Fibroblast of lung (primary cell): ENCODE results near the gene EYA2. TPM values are rescaled to one million over a fixed set of nuclear protein-coding genes. Genes with fewer than 3 reads are reported as not detected.
A peak's percentile ranks its signal among the peaks of the same experiment; 100 is the strongest.

ENCODE experiments used
- DNase-seq, 2 donors: peaks; one replicate each; pipeline versions ENCODE4 v3.0.0 to v3.0.0-alpha.2; 2010; ENCODE audit warnings: low read depth in 2 of 2
- H2AFZ ChIP-seq: 2 replicates; pipeline ENCODE4 v1.5.1; 2012; ENCODE audit warnings: low read length, control low read depth, inconsistent platforms
- H3K27ac ChIP-seq: 2 replicates; pipeline ENCODE4 v1.5.1; 2011; ENCODE audit warnings: low read length, control low read depth; ENCODE audit not compliant: insufficient read depth
- H3K27me3 ChIP-seq: 2 replicates; pipeline ENCODE4 v1.5.1; 2011; ENCODE audit warnings: mild to moderate bottlenecking, low read length; ENCODE audit not compliant: control insufficient read depth, insufficient read depth
- H3K36me3 ChIP-seq: 2 replicates; pipeline ENCODE4 v1.5.1; 2011; ENCODE audit warnings: low read length; ENCODE audit not compliant: control insufficient read depth, insufficient read depth
- H3K4me1 ChIP-seq: 2 replicates; pipeline ENCODE4 v1.5.1; 2011; ENCODE audit warnings: low read length; ENCODE audit not compliant: control insufficient read depth, insufficient read depth; ENCODE audit errors: extremely low read depth
- H3K4me2 ChIP-seq: 2 replicates; pipeline ENCODE4 v1.5.1; 2011; ENCODE audit warnings: low read length, control low read depth; ENCODE audit not compliant: insufficient read depth; ENCODE audit errors: extremely low read depth
- H3K4me3 ChIP-seq, 4 experiments: fragments of 200-600 bp in 1 of 4; sonication (generic) in 1 of 4; replicated peaks in 1 of 4; 2 replicates each; pipeline ENCODE4 v1.5.1; 2011 to 2016; ENCODE audit warnings: low read length in 4 of 4, low read depth in 3 of 4, mild to moderate bottlenecking in 3 of 4, control low read depth in 2 of 4, inconsistent platforms in 1 of 4, mixed read lengths in 1 of 4; ENCODE audit not compliant: insufficient read depth in 1 of 4; ENCODE audit errors: control extremely low read depth in 1 of 4
- H3K79me2 ChIP-seq: 2 replicates; pipeline ENCODE4 v1.5.1; 2012; ENCODE audit warnings: mild to moderate bottlenecking, low read length, inconsistent platforms; ENCODE audit not compliant: control insufficient read depth, insufficient read depth
- H3K9ac ChIP-seq: 2 replicates; pipeline ENCODE4 v1.5.1; 2011; ENCODE audit warnings: mild to moderate bottlenecking, low read length, control low read depth; ENCODE audit not compliant: insufficient read depth
- H3K9me3 ChIP-seq: 2 replicates; pipeline ENCODE4 v1.5.1; 2012; ENCODE audit warnings: low read depth, low read length; ENCODE audit not compliant: control insufficient read depth, insufficient read depth
- H4K20me1 ChIP-seq: 2 replicates; pipeline ENCODE4 v1.5.1; 2011; ENCODE audit warnings: low read length; ENCODE audit not compliant: control insufficient read depth, insufficient read depth; ENCODE audit errors: extremely low read depth
- EZH2 ChIP-seq: IDR thresholded peaks from 2 replicates; pipeline ENCODE4 v1.5.1; 2012; ENCODE audit warnings: low read length, control low read depth, mild to moderate bottlenecking; ENCODE audit errors: missing control alignments
- polyA plus RNA-seq, 2 donors: library from polyadenylated mRNA; depleted of rRNA in 1 of 2; stranded (reverse) in 1 of 2; unstranded in 1 of 2; fragments of >200 nt; gene quantifications; 2 replicates each; pipeline ENCODE4 v1.2.1, GENCODE V29; 2011 to 2012; ENCODE audit warnings: missing spikeins in 1 of 2
- total RNA-seq: library from RNA; depleted of rRNA; stranded (reverse); fragments of >200 nt; gene quantifications from 2 replicates; pipeline ENCODE4 v1.2.1, GENCODE V29; 2014
- TF ChIP-seq, protein P1 (sequence below), 2 donors: IDR thresholded peaks in 1 of 2; conservative IDR thresholded peaks in 1 of 2; 1 replicate in 1 of 2; 2 replicates in 1 of 2; pipeline ENCODE4 v1.5.1; 2011 to 2012; ENCODE audit warnings: low read length in 2 of 2, control low read depth in 1 of 2, inconsistent platforms in 1 of 2, low read depth in 1 of 2, mild to moderate bottlenecking in 1 of 2

The EYA2 gene
- total and polyA plus RNA-seq, 2 donors (not counting 1 experiment from before 2014, with no cell fraction given), result 0.37 to 1.7 TPM

DNA sequence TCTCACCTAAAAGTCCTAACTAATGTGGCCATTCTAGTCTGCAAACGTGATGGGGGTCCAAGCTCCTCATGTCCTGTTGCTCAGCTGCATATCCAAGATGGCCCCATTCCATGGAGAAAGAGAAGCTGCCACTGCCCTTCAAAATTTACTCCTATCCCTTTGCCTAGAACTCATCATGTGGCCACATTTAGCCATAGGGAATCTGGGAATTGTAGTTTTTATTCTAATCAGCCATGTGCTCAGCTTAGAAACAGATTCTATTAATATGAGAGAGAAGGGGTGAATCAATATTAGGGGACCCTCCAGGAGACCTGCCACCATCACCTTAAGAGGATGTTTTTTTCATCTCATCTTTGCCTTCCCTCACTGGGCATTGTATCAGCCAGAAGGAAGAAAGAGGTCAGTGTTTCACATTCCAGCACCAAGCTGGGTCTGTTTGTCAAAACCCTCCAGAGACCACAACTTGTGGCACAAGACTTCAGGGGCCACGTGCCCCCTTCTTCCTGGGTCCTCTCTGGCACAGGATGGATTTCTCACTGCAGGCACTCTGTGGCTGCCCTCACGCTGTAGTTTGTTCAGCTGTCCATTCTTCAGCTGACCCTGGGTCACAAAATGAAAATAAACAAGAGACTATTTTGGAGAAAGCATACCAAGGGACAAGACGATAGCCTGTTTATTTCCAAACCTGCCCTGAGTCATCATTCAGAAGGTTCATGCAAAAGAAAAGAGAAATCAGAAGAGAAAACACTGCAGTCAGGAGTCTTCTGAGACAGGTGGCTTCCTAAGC lies 172.0 kb downstream of the EYA2 start:
- H3K36me3 ChIP-seq, result no peaks in the 10 kb centered on the region
- no peaks in the 10 kb centered on the region for H3K79me2 ChIP-seq
- no peak overlapping the region for H2AFZ ChIP-seq
- no peak overlapping the region for H3K4me3 ChIP-seq
- no peaks in the 10 kb centered on the region for H3K4me1 ChIP-seq
- no peak overlapping the region for H3K9ac ChIP-seq
- DNase-seq, result peak; percentile 23 to 67
- H3K27me3 ChIP-seq, result no peaks in the 10 kb centered on the region
- no peak overlapping the region for H3K4me2 ChIP-seq
- TF ChIP-seq, protein P1, sequence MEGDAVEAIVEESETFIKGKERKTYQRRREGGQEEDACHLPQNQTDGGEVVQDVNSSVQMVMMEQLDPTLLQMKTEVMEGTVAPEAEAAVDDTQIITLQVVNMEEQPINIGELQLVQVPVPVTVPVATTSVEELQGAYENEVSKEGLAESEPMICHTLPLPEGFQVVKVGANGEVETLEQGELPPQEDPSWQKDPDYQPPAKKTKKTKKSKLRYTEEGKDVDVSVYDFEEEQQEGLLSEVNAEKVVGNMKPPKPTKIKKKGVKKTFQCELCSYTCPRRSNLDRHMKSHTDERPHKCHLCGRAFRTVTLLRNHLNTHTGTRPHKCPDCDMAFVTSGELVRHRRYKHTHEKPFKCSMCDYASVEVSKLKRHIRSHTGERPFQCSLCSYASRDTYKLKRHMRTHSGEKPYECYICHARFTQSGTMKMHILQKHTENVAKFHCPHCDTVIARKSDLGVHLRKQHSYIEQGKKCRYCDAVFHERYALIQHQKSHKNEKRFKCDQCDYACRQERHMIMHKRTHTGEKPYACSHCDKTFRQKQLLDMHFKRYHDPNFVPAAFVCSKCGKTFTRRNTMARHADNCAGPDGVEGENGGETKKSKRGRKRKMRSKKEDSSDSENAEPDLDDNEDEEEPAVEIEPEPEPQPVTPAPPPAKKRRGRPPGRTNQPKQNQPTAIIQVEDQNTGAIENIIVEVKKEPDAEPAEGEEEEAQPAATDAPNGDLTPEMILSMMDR (conservative IDR thresholded peaks at IDR 0.05 in 1 of 2, IDR thresholded peaks at IDR 0.05 in 1 of 2; ENCODE audit: low read depth in 1 of 2, low read length in 2 of 2), result no peak
- TF ChIP-seq EZH2, result no peak
- H3K9me3 ChIP-seq, result no peaks in the 10 kb centered on the region
- H4K20me1 ChIP-seq, result no peaks in the 10 kb centered on the region
- no peak overlapping the region for H3K27ac ChIP-seq

DNA sequence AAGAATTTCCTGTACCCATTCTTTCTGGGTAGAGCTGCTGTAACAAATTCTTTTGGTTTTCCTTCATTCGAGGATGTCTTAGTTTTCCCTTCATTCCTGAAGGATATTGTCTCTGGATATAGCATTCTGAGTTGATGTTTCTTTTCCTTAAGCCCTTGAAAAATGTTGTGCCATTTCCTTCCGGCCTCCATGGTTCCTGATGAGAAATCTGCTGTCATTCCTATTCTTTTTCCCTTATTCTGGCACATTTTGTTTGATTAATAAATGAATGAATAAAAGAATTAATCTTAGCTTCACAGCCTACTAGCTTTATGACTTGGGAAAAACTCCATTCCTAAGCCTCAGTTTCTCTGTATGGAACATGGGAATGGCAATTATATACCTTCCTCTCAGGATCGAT lies 173.1 kb downstream of the EYA2 start:
- no peaks in the 10 kb centered on the region for H4K20me1 ChIP-seq
- H3K9ac ChIP-seq, result no peak overlapping the region
- no peak for TF ChIP-seq EZH2
- H2AFZ ChIP-seq, result no peak overlapping the region
- H3K27me3 ChIP-seq, result no peaks in the 10 kb centered on the region
- H3K4me2 ChIP-seq, result no peak overlapping the region
- H3K4me1 ChIP-seq, result no peaks in the 10 kb centered on the region
- H3K36me3 ChIP-seq, result no peaks in the 10 kb centered on the region
- no peak overlapping the region for H3K27ac ChIP-seq
- no peaks in the 10 kb centered on the region for H3K9me3 ChIP-seq
- H3K79me2 ChIP-seq, result no peaks in the 10 kb centered on the region
- DNase-seq, result peak in 1 of 2 donors; percentile 17
- no peak overlapping the region for H3K4me3 ChIP-seq

DNA sequence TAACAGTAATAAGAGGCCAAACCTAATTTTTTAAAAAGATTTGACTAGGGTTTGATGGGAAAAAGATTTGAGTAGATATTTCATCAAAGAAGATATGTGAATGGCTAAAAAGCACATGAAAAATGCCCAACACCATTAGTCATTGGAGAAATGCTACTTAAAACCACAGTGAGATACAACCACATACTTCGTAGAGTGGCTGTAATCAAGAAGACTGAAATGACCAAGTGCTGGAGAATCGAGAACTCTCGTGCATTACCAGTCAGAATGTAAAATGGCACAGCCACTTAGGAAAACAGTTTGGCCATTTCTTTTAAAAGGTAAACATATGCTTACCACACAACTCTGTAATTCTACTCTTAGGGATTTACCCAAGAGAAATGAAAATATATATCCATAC lies 175.5 kb downstream of the EYA2 start:
- no peaks in the 10 kb centered on the region for H3K9me3 ChIP-seq
- DNase-seq, result peak in 1 of 2 donors; percentile 58
- no peak overlapping the region for H3K4me3 ChIP-seq
- no peaks in the 10 kb centered on the region for H4K20me1 ChIP-seq
- no peaks in the 10 kb centered on the region for H3K79me2 ChIP-seq
- H3K27me3 ChIP-seq, result no peaks in the 10 kb centered on the region
- no peak overlapping the region for H3K27ac ChIP-seq
- no peaks in the 10 kb centered on the region for H3K4me1 ChIP-seq
- no peak overlapping the region for H3K9ac ChIP-seq
- no peaks in the 10 kb centered on the region for H3K36me3 ChIP-seq
- H3K4me2 ChIP-seq, result no peak overlapping the region
- H2AFZ ChIP-seq, result no peak overlapping the region
- TF ChIP-seq EZH2, result no peak
- TF ChIP-seq, protein P1 (conservative IDR thresholded peaks at IDR 0.05 in 1 of 2, IDR thresholded peaks at IDR 0.05 in 1 of 2; ENCODE audit: low read depth in 1 of 2, low read length in 2 of 2), result no peak
